Measurements from ENCODE around the gene ETV6.

The ETV6 gene

DNA sequence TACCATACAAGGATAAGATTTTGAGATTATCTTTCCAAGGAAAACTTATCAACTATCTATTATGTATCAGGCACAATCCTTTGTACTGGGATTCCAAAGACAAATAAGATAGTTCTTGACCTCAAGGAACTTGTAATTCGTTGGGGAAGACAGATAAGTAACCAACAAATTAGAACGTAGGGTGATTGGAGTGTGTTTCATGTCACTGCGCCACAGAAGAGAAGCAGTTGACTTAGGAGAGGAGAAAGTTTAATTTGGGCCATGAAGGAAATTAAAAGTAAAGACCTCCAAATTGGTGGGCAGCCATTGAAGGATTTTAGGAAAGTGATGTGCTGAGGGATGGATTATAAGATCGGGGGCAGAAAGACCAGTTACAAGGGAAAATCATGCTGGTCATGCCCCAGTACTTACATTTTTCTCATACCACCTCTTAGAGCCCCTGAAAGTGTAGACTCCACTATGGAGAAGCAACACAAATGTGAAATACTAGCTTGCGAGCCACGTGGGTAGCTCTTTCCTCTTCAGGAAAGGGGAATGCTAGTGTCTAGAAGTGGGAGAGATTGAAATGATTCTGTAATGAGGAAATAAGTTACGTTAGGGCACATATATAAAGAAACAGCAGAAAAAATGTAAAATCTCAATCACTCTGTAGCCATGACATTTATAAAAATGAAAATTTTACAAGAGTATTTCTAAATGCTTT lies 148.7 kb downstream of the ETV6 start:
- no peaks in the 10 kb centered on the region for H3K79me2 ChIP-seq (ENCODE audit: insufficient read depth, low read depth)
- no peaks in the 10 kb centered on the region for H4K20me1 ChIP-seq (ENCODE audit: insufficient read depth)

DNA sequence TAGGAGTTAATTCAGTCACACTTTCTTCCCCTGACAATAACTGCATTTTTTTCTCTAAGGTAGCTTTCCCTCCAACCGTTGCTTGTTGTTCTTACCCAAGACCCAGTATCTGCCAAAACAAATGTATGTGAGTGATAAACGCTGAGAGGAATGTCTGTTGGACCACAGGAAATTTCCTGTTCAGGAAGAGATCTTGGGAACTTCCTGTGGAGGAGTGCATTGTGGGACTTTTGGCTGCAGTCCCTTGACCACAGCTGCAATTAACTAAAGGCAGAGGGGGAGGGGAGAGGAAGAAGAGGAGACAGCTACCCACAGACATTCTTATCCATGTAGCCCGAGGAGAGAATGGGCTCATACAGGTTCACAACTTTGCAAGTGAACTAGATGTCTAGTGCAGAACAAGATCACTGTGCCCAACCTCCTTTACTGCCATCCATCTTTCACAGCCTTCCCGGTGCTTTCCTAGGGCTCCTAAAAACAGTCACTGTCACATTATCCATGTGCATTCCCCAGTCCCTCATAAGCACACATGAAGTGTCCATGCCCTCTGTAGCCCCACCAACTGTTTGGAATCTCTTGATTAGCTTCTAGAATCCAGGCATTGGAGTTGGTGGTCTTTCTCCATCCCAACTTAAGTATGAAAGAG lies 149.5 kb downstream of the ETV6 start:
- Histone ChIP-seq H3K4me3 (IDR thresholded peaks at IDR 0.05; ENCODE audit: insufficient read depth, low read depth, low read length) (no peak overlapping the region), H3K9ac (no peak overlapping the region), H2AFZ (ENCODE audit: low read depth) (no peak overlapping the region; the same call in 1 of the 2 replicates), H3K36me3 (ENCODE audit: insufficient read depth) (no peaks in the 10 kb centered on the region), H3K4me1 (ENCODE audit: low read depth, poor library complexity, severe bottlenecking) (peaks cover 23% of the 10 kb centered on the region), H4K20me1 (ENCODE audit: insufficient read depth) (no peaks in the 10 kb centered on the region), H3K4me2 (peak overlapping the region; percentile 60), H3K79me2 (ENCODE audit: insufficient read depth, low read depth) (no peaks in the 10 kb centered on the region), H3K27ac (peak overlapping the region; percentile 32; the same call in 1 of the 2 replicates), H3K27me3 (ENCODE audit: insufficient read depth, low read depth) (no peaks in the 10 kb centered on the region)
- TF ChIP-seq, protein P1, sequence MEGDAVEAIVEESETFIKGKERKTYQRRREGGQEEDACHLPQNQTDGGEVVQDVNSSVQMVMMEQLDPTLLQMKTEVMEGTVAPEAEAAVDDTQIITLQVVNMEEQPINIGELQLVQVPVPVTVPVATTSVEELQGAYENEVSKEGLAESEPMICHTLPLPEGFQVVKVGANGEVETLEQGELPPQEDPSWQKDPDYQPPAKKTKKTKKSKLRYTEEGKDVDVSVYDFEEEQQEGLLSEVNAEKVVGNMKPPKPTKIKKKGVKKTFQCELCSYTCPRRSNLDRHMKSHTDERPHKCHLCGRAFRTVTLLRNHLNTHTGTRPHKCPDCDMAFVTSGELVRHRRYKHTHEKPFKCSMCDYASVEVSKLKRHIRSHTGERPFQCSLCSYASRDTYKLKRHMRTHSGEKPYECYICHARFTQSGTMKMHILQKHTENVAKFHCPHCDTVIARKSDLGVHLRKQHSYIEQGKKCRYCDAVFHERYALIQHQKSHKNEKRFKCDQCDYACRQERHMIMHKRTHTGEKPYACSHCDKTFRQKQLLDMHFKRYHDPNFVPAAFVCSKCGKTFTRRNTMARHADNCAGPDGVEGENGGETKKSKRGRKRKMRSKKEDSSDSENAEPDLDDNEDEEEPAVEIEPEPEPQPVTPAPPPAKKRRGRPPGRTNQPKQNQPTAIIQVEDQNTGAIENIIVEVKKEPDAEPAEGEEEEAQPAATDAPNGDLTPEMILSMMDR (conservative IDR thresholded peaks at IDR 0.05; ENCODE audit: low read depth, low read length) = no peak

More for the DNA sequence above, 148.7 kb downstream of the ETV6 start:
- peak overlapping the region; percentile 60; the same call in 1 of the 2 replicates for H3K4me2 ChIP-seq
- peaks cover 23% of the 10 kb centered on the region for H3K4me1 ChIP-seq (ENCODE audit: low read depth, poor library complexity, severe bottlenecking)
- TF ChIP-seq, protein P1 (conservative IDR thresholded peaks at IDR 0.05; ENCODE audit: low read depth, low read length) = no peak
- H3K27ac ChIP-seq = peak overlapping the region; percentile 32; the same call in 1 of the 2 replicates
- no peaks in the 10 kb centered on the region for H3K36me3 ChIP-seq (ENCODE audit: insufficient read depth)
- H3K9ac ChIP-seq = no peak overlapping the region
- no peak overlapping the region for H2AFZ ChIP-seq (ENCODE audit: low read depth)
- H3K4me3 ChIP-seq (IDR thresholded peaks at IDR 0.05; ENCODE audit: insufficient read depth, low read depth, low read length) = no peak overlapping the region
- no peaks in the 10 kb centered on the region for H3K27me3 ChIP-seq (ENCODE audit: insufficient read depth, low read depth)

DNA sequence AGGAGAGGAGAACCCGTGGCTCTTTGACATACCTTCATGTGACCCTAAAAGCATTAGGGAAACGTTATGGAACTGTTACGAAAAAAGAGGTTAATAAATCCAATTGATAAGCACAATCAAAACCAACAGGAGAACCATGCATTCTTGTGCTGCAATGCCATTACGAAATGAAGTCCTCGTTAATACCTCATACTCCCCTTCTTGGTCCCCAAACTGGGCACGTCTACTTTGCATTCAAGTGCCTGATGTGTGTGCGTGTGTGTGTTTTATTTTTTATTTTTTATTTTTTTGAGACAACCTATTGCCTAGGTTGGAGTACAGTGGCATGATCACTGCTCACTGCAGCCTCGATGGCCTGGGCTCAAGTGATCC lies 150.0 kb downstream of the ETV6 start:
- TF ChIP-seq, protein P1 (conservative IDR thresholded peaks at IDR 0.05; ENCODE audit: low read depth, low read length) = no peak
- no peaks in the 10 kb centered on the region for H3K36me3 ChIP-seq (ENCODE audit: insufficient read depth)
- no peak overlapping the region for H3K27ac ChIP-seq
- H3K9ac ChIP-seq = no peak overlapping the region
- H3K4me3 ChIP-seq (IDR thresholded peaks at IDR 0.05; ENCODE audit: insufficient read depth, low read depth, low read length) = no peak overlapping the region
- H3K27me3 ChIP-seq (ENCODE audit: insufficient read depth, low read depth) = no peaks in the 10 kb centered on the region
- H3K79me2 ChIP-seq (ENCODE audit: insufficient read depth, low read depth) = no peaks in the 10 kb centered on the region
- peak overlapping the region; percentile 60 for H3K4me2 ChIP-seq
- H4K20me1 ChIP-seq (ENCODE audit: insufficient read depth) = no peaks in the 10 kb centered on the region
- H2AFZ ChIP-seq (ENCODE audit: low read depth) = no peak overlapping the region
- H3K4me1 ChIP-seq (ENCODE audit: low read depth, poor library complexity, severe bottlenecking) = peaks cover 23% of the 10 kb centered on the region

DNA sequence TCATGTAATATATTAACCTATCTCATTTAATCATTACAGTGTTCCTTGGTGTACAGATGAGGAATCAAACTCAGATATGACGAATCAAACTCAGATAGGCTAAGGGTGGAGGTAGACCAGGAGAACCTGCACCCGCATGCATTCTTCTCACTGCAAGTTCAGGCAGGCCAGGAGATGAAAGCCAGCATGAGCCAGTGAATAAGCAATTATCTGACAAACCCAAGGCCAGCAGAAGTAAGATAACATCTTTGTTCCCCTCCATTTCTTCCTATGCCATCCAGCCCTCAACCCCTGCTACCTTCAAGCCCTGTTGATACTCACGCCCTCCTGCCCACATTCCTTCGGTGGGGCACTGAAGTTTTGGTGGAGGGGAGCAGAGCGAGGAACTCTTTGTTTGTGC lies 152.2 kb downstream of the ETV6 start:
- H3K27me3 ChIP-seq (ENCODE audit: insufficient read depth, low read depth) = no peaks in the 10 kb centered on the region
- H3K4me3 ChIP-seq (IDR thresholded peaks at IDR 0.05; ENCODE audit: insufficient read depth, low read depth, low read length) = no peak overlapping the region
- no peaks in the 10 kb centered on the region for H3K36me3 ChIP-seq (ENCODE audit: insufficient read depth)
- no peaks in the 10 kb centered on the region for H4K20me1 ChIP-seq (ENCODE audit: insufficient read depth)
- no peak overlapping the region for H2AFZ ChIP-seq (ENCODE audit: low read depth)
- H3K79me2 ChIP-seq (ENCODE audit: insufficient read depth, low read depth) = no peaks in the 10 kb centered on the region
- no peak overlapping the region for H3K27ac ChIP-seq
- H3K4me1 ChIP-seq (ENCODE audit: low read depth, poor library complexity, severe bottlenecking) = peaks cover 23% of the 10 kb centered on the region
- TF ChIP-seq, protein P1 (conservative IDR thresholded peaks at IDR 0.05; ENCODE audit: low read depth, low read length) = no peak
- no peak overlapping the region for H3K9ac ChIP-seq
- H3K4me2 ChIP-seq = no peak overlapping the region

Measured in KMS-11 (cell line).